SIG-M5 treated with dmso at 0.1 percent for 504 hours (cell line): ENCODE data around the gene TLE3.

Source experiments
- DNase-seq: peaks from one replicate; lab custom pipeline; 2025; ENCODE audit not compliant: unreplicated experiment; lab: John Stamatoyannopoulos, UW

The TLE3 gene

GRCh38 chr15:70084461-70084860 lies 13.3 kb downstream of the TLE3 start:
- no peak for DNase-seq

DNA sequence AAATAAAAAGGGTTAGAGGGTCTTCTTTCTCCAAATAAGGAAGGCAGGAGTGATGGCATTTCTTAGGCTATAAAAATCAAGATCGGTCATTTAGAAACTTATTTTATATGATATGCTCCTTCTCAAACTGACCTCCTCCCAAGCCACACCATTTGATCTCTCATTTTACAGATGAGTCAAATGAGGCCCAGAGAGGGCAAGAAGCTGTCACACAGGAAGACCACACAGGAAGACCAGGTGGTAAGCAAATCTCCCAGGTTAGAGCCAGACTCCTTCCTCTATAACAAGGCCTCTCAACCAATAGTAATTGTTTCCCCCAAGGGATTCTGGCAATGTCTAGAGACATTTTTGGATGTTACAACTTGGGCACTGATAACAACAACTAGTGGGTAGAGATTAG lies 13.8 kb downstream of the TLE3 start:
- no peak for DNase-seq

DNA sequence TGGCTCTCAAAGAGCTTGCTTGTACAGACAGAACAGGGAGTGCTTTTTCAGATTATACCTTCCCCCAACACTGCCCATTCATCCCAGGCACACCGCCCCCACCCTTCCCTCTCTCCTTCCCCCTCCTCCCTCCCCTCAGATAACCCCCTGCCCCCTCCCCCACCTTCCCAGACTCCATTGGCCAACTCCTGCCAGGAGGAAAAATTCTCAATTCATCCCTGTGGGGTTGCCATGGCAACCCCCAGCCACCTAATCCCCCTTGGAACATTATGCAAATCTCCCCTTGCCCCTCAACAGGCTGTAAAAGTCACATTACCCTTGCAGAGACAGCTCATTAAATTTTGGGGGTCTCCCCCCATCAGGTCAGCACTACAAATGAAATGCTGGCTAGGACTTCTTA lies 14.3 kb downstream of the TLE3 start:
- DNase-seq: no peak

- no peak for DNase-seq
These were observed 15.3 kb downstream of the TLE3 start for GRCh38 chr15:70082281-70082900.

- no peak for DNase-seq
These were observed 16.1 kb downstream of the TLE3 start for GRCh38 chr15:70081612-70082011.

DNA sequence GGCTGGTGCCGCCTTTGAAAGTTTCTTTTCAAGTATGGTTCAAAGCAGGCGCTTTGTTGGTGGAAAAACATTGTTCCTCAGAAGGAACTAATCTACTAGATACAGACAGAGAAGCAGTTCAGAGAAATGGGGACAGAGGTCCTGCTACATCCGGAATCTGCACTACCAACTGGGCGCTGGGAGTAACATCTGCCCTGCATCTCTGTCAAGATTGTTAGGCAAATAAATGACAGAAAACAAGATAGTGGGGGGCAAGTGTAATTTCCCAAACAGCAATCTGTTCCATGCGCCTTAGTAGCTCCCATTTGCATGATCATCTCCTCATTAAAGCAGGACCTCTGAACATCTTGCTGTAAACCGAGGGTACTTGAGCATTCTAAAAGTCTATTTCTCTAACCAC lies 17.4 kb downstream of the TLE3 start:
- DNase-seq: no peak

GRCh38 chr15:70079888-70080287 lies 17.8 kb downstream of the TLE3 start:
- no peak for DNase-seq

- no peak for DNase-seq
These were observed 18.9 kb downstream of the TLE3 start for GRCh38 chr15:70078578-70079417.

- DNase-seq: no peak
These were observed 20.2 kb downstream of the TLE3 start for GRCh38 chr15:70077188-70078147.

DNA sequence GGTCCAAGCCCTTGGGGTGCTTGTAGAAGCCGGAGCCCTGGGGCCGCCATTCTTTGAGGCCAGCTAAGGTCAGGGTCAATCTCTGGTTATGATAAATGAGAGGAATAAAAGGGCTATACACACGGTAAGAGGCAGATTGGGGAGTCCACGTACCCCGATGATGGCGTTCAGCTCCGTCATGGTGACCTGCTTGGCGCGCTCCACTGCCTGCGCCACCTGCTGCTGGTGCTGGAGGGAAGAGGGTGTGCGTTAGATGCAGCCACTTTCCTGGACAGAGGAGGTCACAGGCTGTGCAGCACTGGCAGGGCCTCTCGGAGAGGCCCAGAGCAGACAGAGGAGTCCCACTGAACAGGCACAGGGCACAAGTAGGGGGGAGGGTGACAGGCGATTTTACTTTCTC lies 23.3 kb downstream of the TLE3 start:
- DNase-seq: no peak

DNA sequence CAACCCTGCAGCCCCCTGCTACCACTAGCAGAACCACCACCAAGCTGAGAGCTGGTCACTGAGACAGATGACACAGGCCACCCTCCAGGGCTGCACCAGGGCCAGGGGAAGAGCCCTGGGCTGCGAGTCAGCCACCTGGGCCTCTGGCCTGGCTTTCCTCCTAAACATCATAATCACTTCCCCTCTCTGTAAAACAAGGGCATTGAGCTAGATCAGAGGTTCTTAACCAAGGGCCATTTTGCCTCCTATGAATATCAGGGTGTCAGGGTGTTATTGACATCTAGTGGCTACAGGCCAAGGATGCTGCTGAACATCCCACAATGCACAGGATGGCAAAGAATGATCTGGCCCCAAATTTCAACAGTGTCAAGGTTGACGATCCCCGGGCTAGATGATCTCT lies 25.2 kb downstream of the TLE3 start:
- no peak for DNase-seq

DNA sequence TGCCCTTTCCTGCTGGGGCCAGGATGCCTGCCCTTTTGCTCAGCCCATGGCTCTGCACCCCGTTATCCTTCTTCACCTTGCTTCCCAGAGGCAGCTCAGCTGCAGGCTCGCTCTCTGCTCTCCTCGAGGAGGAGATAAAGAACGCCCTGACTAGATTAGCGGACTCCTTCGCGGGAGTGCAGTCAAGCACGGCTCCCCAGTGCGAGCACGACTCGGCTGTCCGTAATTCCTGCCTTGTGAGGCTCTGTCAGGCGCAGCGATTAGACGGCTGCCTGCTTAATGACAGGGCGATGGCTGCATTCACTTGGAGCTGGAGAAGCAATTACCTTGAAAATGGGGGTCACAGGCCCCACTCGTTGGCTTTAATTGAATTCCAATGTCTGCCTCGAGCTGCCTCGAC lies 25.9 kb downstream of the TLE3 start:
- DNase-seq: no peak

- no peak for DNase-seq
These were observed 28.0 kb downstream of the TLE3 start for GRCh38 chr15:70069716-70070115.

DNA sequence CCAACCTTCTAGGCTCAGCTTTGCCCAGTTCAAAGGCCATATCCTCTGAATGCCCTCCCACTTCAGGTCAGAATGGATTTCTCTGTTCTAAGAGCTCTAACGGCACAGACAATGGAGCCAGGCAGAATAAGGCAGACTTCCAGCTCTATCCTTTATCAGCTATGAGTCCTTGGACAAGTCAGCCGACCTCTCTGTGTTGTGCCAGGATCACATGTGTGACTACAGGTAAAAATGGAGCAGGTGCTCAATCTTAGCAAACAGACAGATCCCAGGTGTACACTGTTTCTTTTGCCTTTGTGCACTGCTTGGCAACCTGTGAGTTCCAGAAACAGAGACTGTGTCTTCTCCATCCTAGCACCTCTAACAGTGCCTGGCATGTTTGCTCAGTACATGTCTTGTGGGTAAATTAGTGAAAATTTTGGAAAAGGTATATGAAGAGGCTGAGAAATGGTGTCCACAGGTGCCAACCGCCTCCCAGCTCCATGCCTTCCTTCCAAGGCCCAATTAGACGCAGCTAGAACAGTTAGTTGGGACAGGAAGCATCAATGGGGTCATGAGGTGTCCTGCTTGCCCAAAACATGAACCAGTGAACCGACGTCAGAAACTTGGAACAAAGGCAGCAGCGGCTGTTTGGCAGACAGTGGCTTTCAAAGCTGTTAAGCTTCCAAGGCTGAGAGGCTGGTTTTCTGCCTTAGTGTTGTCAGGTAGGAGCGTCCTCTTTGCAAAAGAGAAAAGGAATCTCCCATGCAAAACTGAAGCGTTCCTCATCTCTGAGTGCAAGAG lies 28.7 kb downstream of the TLE3 start:
- no peak for DNase-seq

DNA sequence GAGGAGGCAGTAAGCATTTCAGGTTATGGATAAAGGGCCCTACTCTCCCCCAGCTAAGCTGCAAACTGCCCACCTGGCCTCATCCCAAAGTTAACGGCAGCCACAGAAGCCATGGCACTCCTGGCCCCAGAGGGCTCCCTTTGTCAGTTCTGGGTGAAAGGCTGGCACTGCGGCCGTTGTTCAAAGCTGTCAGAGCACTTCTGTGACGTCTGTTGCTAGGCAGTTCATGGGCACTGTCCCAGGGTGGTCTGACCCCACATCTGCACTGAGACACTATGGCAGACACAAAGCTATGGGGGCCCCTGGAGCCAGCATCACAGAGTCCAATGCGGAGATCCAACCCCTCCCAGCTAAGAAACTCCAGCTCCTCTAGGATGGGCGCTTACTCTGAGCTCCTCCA lies 30.0 kb downstream of the TLE3 start:
- DNase-seq: no peak

DNA sequence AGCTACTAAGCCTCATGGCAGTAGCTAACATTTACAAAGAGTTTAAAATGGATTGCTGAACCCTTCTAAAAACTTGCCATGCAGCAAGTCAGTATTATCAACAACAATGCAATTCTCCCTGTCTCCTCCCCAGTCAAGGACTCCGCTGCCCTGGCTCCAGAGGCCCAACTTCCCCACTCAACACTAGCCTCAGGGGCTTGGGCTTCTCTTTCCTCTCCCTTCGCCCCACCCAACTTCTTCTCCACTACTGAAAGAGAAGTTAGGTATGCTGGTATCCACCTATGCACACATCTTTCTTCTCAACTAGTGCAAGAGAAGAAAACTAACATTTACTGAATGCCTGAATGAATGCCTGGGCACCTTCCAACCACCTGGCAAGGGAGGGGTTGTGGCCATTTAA lies 30.7 kb downstream of the TLE3 start:
- DNase-seq: no peak

- no peak for DNase-seq
These were observed 31.3 kb downstream of the TLE3 start for GRCh38 chr15:70066447-70066846.

GRCh38 chr15:70066004-70066403 lies 31.7 kb downstream of the TLE3 start:
- DNase-seq: no peak

- no peak for DNase-seq
These were observed 32.6 kb downstream of the TLE3 start for GRCh38 chr15:70065006-70065722.

DNA sequence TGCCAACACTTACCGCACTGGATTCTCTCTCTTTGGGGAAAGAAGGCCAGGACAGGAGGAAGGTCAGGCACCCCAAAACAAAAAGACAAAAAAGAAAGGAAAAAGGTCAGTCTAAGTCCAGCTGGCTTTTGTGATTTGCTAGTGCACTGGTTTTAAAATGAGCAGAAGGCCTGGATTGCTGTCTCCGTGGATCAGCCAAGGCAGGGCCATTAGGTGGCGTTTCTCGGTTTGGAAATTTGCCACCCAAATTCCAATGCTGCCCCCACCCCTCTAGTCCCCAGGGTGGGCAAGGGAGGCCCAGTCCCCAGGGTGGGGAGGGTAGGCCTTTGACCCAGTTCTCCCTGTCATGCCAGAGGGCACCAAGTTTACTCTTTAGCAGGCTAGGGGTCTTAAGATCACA lies 33.3 kb downstream of the TLE3 start:
- DNase-seq: no peak
